G401 (cell line): ENCODE data around the gene MEGF11. TPM values are rescaled to one million over a fixed set of nuclear protein-coding genes. Genes with fewer than 3 reads are reported as not detected.
"Not testable (repeated sequence)": the region's sequence is repeated elsewhere in the genome, so short reads cannot be mapped to it uniquely, and the experiment has no call there.

Source experiments
- DNase-seq: peaks from one replicate; pipeline ENCODE4 v3.0.0-alpha.2; 2015; ENCODE audit warnings: low spot score
- in situ Hi-C: cut with HindIII; loops from 2 replicates; pipeline ENCODE4 v1.10.0; 2016; ENCODE audit warnings: low sequenced_read_pairs, mixed read lengths
- total RNA-seq: library from RNA; depleted of rRNA; stranded (reverse); fragments of >200 nt; shearing (Covaris generic); gene quantifications from 2 replicates; pipeline ENCODE4 v1.2.3, GENCODE V29; 2014

MEGF11 gene
- total RNA-seq, 1 experiment from 2014 or later, result 1.9 TPM

GRCh38 chr15:66007663-66008262 lies 245.8 kb downstream of the MEGF11 start:
- in situ Hi-C loops, result no loop called here
- no peak for DNase-seq

DNA sequence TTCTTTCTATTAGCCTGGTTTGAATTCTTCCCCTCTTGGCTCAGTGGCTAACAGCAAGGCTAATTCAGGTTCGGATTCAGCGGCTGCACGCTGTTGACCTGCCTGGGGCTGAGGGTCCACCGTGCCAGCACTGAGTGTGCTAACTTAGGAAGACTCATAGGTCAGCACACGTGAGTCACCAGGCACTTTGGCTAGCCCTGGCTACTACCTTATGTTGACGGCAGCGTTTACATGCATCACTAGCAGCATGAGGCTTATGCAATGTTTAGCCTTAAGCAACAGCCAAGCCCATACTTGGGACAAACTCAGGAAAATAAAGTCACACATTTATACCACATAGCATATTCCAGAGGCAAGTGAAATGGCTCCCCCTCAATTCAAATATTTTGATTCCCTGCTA lies 246.6 kb downstream of the MEGF11 start:
- in situ Hi-C loops, result no loop called here
- no peak for DNase-seq

DNA sequence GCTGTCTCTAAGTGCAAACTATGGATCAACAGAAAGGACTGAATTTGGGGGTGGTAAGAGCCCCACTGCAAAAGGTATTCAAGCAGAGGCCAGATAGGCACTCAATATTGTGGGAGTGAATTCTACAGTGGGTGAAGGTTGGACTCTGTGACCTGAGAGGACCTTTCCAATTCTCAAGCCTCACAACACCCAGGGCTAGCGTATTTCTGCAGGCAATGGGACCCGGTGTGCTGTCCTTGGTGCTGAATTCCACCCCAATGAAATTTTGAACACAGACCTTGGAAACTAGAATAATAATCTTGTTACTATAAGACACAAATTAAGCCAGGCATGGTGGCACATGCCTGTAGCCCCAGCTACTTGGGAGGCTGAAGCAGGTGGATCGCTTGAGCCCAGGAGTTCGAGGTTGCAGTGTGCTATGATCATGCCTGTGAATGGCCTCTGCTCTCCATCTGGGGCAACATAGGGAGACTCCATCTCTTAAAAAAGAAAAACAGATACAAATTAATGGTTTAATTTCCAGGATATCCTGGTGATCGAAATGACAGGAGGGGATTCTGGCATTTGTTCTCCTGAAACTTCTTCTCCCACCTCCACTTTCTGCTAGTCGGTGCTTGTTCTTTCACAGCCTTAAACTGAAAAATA lies 248.8 kb downstream of the MEGF11 start:
- in situ Hi-C loops, result no loop called here
- DNase-seq, result no peak

GRCh38 chr15:66003129-66003528 lies 250.4 kb downstream of the MEGF11 start:
- DNase-seq, in situ Hi-C loops: not testable (repeated sequence)

DNA sequence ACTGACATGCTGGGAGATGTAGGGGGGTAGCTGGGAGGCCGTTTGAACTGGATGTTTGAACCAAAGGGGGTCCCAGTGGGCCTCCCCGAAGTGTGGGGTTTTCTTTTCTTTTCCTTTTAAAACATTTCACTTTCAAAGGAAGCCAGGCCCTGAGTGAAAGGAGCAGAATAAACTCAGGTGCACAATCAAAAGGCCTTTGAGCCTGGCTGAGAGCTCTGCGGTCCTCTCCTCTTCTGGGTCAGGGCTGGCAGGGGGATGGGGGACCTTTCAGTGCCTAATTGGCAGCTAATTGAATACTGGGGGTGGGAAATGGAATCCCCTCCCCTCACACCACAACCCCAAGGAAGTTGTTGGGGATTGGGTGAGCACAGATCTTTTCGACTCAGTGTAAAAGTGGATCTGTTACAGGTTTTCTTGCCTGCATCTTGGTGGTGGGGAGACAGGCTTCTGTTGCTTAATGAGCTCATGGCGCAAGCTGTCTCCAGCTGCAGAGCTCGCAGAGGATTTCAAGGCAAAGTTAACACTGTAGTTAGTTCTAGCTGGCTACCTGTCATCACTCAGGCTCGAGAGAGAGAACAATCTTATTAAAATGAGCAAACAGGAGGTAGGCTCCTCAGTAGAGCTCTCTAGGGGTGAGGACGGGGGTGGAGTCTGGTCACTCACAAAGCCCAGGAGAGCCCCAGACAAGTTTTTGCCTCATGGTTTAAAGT lies 251.7 kb downstream of the MEGF11 start:
- no peak for DNase-seq
- in situ Hi-C loops, result no loop called here

DNA sequence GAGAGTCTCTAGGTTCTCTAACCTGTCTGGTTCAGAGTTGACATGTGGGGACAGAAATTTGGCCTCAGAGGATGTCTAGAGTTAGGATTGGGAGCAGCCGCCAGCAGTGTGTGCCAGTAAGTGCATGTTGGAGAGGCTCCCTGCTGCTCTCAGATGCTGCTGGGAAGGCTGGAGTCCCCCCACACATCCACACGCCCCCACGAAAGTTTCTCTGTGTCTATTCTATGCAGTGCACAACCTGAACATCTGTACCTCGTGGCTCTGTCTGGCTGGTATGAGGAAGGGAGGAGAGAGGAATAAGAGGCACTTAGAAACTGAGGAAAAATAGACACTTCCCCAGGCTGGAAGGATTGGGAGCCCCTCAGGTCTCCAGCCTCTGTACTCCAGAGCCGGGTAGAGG lies 252.5 kb downstream of the MEGF11 start:
- in situ Hi-C loops, result no loop called here
- DNase-seq, result no peak

- in situ Hi-C loops, result no loop called here
- DNase-seq, result no peak
Observed at GRCh38 chr15:65998486-65998885, 255.1 kb downstream of the MEGF11 start.

DNA sequence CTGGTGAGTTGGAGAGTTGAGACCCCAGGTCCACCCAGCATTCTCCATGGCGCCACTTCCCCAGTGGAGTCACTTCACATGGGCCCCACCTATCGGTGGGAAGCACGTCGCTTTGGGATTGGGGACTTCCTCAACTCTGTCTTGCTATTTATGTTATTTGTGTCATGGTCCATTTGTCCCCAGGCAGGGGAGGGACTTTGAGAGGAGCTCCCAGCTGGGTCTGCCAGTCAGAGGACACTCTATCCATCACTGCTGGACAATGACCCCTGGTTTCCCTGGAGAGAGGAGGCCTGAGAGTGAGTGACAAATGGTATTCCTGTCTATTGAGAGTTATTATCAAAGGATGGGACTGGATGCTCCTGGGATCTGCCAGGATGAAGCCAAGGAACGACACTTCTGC lies 256.6 kb downstream of the MEGF11 start:
- in situ Hi-C loops, result no loop called here
- no peak for DNase-seq

DNA sequence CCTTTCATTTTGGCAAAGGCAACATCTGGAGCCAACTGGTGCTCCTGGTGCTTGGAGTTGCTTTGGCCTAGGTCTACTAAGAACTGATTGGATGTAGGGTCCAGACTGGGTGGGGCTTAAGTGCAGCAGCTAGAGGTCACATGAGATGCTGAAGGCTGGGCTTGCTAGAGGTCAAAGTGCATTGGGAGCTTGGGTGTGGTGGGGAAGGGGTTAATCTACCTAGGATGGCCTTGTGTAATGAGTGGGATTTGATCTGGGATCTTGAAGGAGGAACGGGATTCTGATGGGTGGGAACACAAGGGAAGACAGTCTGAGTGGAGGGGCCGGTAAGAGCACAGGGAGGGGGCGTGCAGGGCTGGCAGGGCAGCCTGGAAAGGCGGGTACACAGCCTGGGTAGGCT lies 258.7 kb downstream of the MEGF11 start:
- in situ Hi-C loops, result no loop called here
- DNase-seq, result no peak

DNA sequence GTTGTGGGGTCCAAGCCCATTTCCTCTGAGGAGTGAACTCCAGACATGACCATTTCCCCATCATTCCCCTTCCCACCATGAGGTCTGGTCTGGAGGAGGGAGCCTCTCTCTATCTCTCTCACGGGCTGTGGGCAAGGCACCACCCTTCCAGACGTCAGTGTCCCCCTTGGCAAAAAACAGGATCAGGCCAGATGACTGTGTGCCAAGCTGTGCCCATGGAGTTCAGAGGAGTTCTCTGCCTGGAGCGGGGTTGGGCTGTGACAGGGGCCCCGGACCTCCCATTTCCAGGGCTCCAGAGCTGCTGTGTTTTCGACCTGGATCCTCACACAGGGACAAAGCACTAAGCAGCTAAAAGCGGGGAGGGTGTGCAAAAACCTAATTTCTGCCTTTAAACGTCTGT lies 259.8 kb downstream of the MEGF11 start:
- in situ Hi-C loops, result no loop called here
- DNase-seq, result no peak

- in situ Hi-C loops, result no loop called here
- DNase-seq, result no peak
Observed at GRCh38 chr15:65993236-65993635, 260.3 kb downstream of the MEGF11 start.

DNA sequence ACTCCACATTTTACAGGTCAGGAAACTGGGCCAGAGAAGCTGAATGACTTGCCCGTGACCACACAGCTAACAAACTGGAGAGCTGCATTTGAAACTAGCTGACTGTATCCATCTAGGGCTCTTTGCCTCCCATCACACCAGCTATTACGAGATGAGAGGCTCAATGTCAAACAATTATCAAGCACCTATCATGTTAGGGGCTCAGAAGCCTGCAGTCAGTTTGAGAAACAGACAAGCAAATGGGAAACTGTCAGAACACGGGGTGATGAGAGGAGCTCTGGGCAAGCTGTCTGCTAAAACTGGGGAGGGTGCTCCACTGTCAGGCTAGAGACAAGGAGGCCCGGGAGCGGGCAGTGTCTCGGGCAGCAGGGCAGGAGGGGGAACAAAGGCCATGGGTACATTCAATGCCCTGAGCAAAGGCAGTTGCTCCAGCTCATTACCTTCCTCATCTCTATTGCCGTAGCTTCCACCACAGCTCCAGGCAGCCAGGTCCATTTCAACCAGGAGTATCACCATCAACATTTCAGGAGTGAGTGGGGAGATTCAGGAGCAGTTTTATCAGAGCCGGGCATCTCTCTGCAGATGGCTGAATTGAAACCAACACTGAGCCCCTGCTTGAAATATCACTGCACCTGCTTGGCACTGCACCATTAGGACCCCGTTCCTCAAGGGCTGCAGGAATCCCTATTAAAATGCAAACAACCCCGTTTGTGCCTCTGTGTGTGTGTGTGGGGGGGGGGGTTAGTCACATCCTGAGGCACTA lies 261.6 kb downstream of the MEGF11 start:
- in situ Hi-C loops, result no loop called here
- DNase-seq, result peak; percentile 50

DNA sequence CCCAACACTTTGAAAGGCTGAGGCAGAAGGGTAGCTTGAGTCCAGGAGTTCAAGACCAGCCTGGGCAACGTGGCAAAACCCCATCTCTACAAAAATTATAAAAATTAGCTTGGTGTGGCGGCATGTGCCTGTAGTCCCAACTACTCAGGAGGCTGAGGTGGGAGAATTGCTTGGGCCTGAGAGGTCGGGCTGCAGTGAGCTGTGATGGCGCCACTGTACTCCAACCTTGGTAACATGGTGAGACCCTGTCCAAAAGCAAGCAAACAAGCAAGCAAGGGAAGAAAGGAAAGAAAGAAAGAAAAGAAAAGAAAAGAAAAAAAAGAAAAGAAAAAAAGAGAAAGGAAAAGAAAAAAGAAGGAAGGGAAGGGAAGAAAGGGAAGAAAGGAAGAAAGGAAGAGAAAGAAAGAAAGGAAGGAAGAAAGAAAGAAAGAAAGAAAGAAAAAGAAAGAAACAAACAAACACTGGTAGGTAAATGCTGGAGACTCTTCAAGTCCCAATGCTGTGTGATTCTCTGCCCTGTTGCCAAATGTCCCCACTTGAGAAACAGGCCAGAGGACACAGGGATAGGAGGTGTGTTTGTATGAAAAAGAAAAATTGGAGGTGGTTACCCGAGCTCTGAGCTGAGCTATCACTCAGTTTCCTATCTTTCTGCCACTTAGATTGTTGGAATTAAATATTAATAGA lies 263.1 kb downstream of the MEGF11 start:
- no peak for DNase-seq
- in situ Hi-C loops, result no loop called here

GRCh38 chr15:65987100-65987499 lies 266.4 kb downstream of the MEGF11 start:
- in situ Hi-C loops, result no loop called here

DNA sequence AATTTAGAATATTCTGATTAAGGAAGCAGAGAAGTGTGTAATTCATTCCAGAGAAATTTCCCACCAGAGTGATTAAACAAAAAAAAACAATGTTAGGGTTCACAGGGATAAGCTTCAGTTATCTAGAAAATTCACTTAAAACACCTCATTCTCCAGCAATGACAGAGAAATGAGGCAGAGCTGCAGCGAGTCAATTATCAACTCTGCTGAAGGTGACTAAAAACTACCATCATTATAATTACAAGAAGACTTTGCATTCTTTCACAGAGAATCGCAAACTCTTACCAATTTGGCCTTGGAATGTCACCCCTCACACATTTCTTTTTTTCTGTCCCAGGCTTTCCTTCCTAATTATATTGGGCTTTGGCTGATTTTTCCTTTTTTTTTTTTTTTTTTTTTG lies 267.1 kb downstream of the MEGF11 start:
- no peak for DNase-seq
- in situ Hi-C loops, result no loop called here

More at GRCh38 chr15:65987100-65987499, 266.4 kb downstream of the MEGF11 start:
- peak; percentile 58 for DNase-seq

GRCh38 chr15:65985387-65985786 lies 268.2 kb downstream of the MEGF11 start:
- in situ Hi-C loops, result no loop called here
- DNase-seq, result no peak

DNA sequence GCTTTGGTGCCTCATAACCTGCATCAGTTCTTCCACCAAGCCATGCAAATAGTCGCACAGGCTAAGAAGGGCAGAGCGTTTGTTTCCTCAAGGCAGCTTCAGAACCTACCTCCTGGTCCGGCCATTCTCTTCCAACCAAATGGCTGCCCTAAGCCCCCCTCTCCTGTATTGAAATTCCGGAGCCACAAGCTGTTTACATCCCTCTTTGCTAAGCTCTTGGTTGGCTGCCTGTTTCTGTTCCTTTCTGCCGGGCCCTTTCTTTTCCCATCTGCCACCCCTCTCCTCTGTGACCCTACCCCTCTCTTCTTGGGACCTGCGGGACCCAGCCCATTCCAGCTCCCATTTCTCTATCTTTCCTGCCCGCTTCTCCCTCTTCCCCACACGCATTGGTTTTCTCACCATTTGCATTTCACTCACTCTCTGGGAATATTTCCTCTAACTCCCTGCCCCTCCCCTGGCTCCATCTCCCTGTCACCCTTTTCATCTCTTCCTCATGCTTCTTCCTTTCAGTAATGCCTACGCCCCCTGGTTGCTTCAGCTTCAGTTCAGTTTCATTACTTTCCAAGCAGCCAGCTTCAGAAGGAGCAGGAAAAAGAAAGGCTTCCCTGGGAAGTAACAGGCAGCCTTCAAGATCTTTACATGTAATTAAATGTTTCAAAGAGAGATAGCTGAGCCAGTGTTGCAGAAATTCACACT lies 270.8 kb downstream of the MEGF11 start:
- in situ Hi-C loops, result no loop called here
- DNase-seq, result peak; percentile 58

GRCh38 chr15:65981837-65982626 lies 271.5 kb downstream of the MEGF11 start:
- in situ Hi-C loops, result no loop called here
- peak; percentile 64 for DNase-seq
